Measurements from ENCODE around the gene USP20. TPM values are rescaled to one million over a fixed set of nuclear protein-coding genes. Genes with fewer than 3 reads are reported as not detected.

USP20 gene
- total and polyA plus RNA-seq, 2 donors (not counting 3 experiments of a cell fraction or from before 2014, with no cell fraction given) = 13.4 to 25.9 TPM

DNA sequence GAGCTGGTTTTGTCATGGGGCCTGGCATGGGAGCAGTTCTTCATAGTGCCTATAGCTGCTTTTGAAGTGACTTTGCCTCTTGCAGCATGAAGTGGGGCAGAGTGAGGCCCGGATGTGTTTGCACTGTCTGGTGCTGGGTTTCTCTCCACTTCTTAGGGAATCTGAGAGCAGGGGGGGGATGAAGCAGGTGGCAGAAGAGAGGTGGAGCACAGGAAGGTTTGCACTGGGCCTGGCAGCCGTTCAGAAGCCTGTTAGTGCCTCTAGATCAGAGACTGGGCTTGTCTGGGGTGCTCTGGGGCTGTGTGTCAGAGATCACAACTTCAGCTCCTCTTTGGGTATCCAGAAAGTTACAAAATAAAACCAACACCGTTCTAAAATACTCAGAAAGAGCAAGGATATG lies 18.4 kb downstream of the USP20 start:
- Histone ChIP-seq H3K27ac (ENCODE audit: insufficient read depth, low read depth, low read length) (no peak overlapping the region), H4K20me1 (replicated peaks; ENCODE audit: control insufficient read depth, extremely low read depth, insufficient read depth, low read length) (no peaks in the 10 kb centered on the region), H3K36me3 (ENCODE audit: control insufficient read depth in 2 of 2, extremely low read depth in 1 of 2, insufficient read depth in 2 of 2, low read length in 2 of 2) (peaks cover 2 to 38% of the 10 kb centered on the region in 2 experiments), H3K4me1 (ENCODE audit: control insufficient read depth, extremely low read depth, insufficient read depth, low read length) (peaks cover 2% of the 10 kb centered on the region), H3K4me2 (ENCODE audit: insufficient read depth, low read length) (no peak overlapping the region), H3K9me1 (replicated peaks; ENCODE audit: control insufficient read depth, extremely low read depth, insufficient read depth, low read length) (no peaks in the 10 kb centered on the region), H3K27me3 (ENCODE audit: control insufficient read depth in 2 of 2, insufficient read depth in 2 of 2, low read length in 2 of 2) (no peaks in the 10 kb centered on the region), H3K79me2 (ENCODE audit: control insufficient read depth, insufficient read depth, low read length) (no peaks in the 10 kb centered on the region), H3K9me3 (replicated peaks; ENCODE audit: control insufficient read depth, insufficient read depth, low read length) (no peaks in the 10 kb centered on the region), H3K9ac (replicated peaks; ENCODE audit: extremely low read depth, insufficient read depth, low read length) (no peak overlapping the region), H3K4me3 (replicated peaks in 1 of 3; ENCODE audit: insufficient read depth in 1 of 3, low read depth in 1 of 3, low read length in 3 of 3) (no peak overlapping the region), H2AFZ (ENCODE audit: low read depth, low read length) (no peak overlapping the region)
- no peak for DNase-seq (ENCODE audit: low read depth, low spot score)
- dilution Hi-C loops (cut with MboI; ENCODE audit: extremely low pct_ligation_motif_present, low sequenced_read_pairs) = no loop called here
- ChIA-PET CTCF (no interaction called here), POLR2A (no interaction called here)
- BruUV-seq (replicated peaks) = no TSS peak
- intact Hi-C loops (cut with micrococcal nuclease) = no loop called here
- no peak for FAIRE-seq
- TF ChIP-seq MYC (IDR thresholded peaks at IDR 0.05; ENCODE audit: low read depth, low read length) (no peak), EZH2 (IDR thresholded peaks at IDR 0.05; ENCODE audit: borderline replicate concordance, low read depth, low read length, severe bottlenecking) (no peak), GATA2 (IDR thresholded peaks at IDR 0.05; ENCODE audit: insufficient read depth, insufficient read length, low read depth, low read length) (no peak), POLR2AphosphoS5 (IDR thresholded peaks at IDR 0.05; ENCODE audit: insufficient read depth, low read depth, low read length) (no peak), JUN (IDR thresholded peaks at IDR 0.05; ENCODE audit: borderline replicate concordance, insufficient read depth, insufficient read length, low read depth) (no peak), POLR2A (IDR thresholded peaks at IDR 0.05; ENCODE audit: low read depth, low read length) (no peak), FOS (IDR thresholded peaks at IDR 0.05; ENCODE audit: borderline replicate concordance, insufficient read depth, low read length) (no peak)
- TF ChIP-seq, protein P1, sequence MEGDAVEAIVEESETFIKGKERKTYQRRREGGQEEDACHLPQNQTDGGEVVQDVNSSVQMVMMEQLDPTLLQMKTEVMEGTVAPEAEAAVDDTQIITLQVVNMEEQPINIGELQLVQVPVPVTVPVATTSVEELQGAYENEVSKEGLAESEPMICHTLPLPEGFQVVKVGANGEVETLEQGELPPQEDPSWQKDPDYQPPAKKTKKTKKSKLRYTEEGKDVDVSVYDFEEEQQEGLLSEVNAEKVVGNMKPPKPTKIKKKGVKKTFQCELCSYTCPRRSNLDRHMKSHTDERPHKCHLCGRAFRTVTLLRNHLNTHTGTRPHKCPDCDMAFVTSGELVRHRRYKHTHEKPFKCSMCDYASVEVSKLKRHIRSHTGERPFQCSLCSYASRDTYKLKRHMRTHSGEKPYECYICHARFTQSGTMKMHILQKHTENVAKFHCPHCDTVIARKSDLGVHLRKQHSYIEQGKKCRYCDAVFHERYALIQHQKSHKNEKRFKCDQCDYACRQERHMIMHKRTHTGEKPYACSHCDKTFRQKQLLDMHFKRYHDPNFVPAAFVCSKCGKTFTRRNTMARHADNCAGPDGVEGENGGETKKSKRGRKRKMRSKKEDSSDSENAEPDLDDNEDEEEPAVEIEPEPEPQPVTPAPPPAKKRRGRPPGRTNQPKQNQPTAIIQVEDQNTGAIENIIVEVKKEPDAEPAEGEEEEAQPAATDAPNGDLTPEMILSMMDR (IDR thresholded peaks at IDR 0.05; ENCODE audit: extremely low read depth in 1 of 2, insufficient read depth in 1 of 2, low read depth in 1 of 2, low read length in 2 of 2) = no peak
- TF ChIP-seq, protein P2, sequence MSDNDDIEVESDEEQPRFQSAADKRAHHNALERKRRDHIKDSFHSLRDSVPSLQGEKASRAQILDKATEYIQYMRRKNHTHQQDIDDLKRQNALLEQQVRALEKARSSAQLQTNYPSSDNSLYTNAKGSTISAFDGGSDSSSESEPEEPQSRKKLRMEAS (IDR thresholded peaks at IDR 0.05; ENCODE audit: insufficient read depth, insufficient read length) = no peak
